Lung microvascular endothelial cell (primary cell): ENCODE results near the gene CNPY1. TPM values are rescaled to one million over a fixed set of nuclear protein-coding genes. Genes with fewer than 3 reads are reported as not detected.

Experiments used
- DNase-seq, 2 donors: peaks; one replicate each; pipeline versions ENCODE4 v3.0.0 to v3.0.0-alpha.2; 2010; ENCODE audit warnings: low read depth in 2 of 2
- total RNA-seq: library from RNA; depleted of rRNA; stranded (reverse); fragments of >200 nt; gene quantifications from 2 replicates; pipeline ENCODE4 v1.2.1, GENCODE V29; 2014

The CNPY1 gene
- total RNA-seq, 1 donor from 2014 or later: not detected

DNA sequence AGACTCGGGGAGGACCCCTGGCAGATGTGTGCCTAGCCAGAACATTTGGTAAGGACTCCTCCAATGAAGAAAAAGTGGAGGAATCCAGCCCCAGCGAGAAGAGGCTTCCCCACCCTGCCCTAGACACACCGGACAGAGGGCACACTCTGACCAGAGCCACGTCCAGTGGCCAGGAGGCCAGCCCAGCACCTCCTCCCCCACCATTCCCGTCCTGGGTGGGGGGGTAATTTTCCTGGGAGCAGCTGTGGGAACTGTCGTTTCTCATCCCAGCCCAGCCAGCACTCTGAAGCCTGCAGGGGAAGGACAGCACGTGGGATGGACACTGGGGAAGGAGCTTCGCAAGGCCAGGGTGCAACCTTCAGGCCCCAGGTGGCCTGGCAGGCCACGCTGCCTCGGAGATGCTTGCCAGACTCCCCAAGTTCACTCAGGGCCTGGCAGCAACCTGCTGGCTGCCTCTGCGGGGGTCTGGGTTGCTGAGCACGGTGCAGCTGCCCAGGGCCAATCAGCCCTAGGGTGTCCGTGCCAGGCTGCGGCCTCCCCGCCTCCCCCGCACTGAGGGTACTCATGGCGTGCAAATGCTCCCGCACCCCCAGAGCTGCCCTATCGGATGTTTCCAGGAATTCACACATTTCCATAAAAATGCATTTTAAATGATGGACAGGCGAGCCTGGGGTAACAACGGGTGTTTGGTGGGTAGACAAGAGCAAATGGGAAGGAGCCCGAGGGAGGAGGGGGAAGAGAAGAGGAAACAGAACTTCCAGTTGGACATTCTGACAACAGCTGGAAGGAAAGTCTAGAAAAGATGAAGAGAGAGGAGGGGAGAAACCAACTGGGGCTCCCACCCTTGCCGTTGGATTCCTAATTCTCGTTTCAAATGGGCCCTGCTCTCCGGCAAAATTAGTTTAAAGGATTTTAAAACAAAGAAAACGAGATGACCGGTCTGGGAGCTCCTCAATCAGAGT lies 90.3 kb downstream of the CNPY1 start:
- DNase-seq: no peak

DNA sequence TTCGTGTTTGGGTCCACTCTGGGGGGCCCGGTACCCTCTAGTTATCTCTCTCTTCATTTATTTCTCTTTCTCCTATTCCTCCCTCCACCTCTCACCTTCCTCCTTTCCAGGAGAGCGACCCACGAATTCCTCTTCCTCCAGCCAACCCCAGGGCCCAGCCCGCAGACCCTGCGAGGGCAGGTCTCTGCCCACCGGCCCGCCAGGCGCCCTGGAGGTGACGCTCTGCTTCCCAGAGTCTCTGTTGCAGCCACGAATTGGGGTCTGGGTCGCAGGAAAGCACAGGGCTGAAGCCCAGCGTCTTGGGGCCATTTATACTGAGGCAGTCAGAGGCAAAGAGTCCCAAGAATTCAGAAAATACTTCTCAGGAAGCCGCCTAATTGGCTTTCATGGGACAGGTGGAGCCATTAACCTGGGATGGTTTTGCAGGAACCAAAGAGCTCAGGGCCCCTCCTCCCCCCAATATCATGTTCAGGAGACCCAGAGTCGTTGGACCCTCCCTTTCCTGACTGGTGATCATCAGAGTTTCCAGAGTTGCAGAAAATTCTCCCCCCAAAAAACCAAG lies 91.1 kb downstream of the CNPY1 start:
- no peak for DNase-seq

GRCh38 chr7:155454183-155455112 lies 91.9 kb downstream of the CNPY1 start:
- no peak for DNase-seq

GRCh38 chr7:155453296-155454182 lies 92.8 kb downstream of the CNPY1 start:
- no peak for DNase-seq

DNA sequence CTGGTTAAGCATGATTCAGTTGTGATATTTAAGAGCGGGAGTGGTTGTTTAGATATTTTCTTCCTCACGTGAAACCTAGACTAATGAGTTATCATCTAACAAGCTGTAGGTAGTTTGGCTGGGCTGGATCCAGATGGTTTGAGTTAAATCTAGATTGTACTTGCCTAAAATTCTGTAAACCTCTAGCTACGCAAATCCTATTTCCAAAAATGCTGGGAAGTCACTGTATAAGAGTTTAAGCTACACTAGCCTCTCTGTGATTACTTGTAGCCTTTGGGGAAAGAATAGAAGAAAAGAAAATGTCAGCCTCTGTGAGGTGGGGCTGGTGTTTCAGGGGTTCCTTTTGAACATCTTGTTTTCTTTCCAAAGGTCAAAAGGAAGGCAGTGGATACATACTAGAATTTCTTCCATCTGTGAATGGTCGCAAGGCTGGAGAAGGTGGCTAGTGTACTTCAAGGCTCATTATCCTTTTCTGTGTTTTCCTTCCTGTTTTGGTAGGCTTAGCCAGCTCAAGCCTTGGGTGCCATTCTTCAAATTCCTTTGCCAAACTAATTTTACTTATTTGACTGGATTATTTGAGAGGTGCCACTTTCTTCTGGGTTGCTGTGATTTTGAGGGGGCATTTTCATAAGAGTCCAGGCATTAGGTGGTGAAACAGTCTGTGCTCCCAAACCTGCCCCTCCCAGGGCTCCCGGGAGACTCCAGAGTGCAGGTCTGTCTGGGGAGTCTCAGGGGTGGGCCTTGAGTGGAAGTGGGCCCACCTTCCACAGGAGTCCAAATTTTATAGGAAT lies 93.7 kb downstream of the CNPY1 start:
- no peak for DNase-seq

- DNase-seq: no peak
Measured at GRCh38 chr7:155451840-155452239, 94.5 kb downstream of the CNPY1 start.

Other genes with a start within 250 kb of the CNPY1 start
- 42.1 and 66.5 TPM in 2 replicates for gene INSIG1, start 248.7 kb downstream of the CNPY1 start, total RNA-seq
- gene EN2, start 88.4 kb downstream of the CNPY1 start, total RNA-seq: not detected in 2 replicates
- gene RBM33, start 98.1 kb upstream of the CNPY1 start, total RNA-seq: 13.3 and 21.4 TPM in 2 replicates